Activated naive CD8-positive, alpha-beta T cell treated with anti-CD3 and anti-CD28 coated beads, Interleukin-2, amount 50 U/mL, for 24 hours (primary cell): ENCODE measurements around the gene PARS2.
A peak's percentile ranks its signal among the peaks of the same experiment; 100 is the strongest.

Experiments used
- ATAC-seq: fragments of 150-1000 bp; cut with Tn5 transposase; one replicate; pipeline ENCODE4 v1.10.0; 2021
- DNase-seq: peaks from one replicate; pipeline ENCODE4 v3.0.0; 2021
- H3K27ac Mint-ChIP-seq: one replicate; pipeline ENCODE4 v1.8.0; 2021; ENCODE audit warnings: mild to moderate bottlenecking, mixed read lengths
- H3K27me3 Mint-ChIP-seq: one replicate; pipeline ENCODE4 v1.8.0; 2021; ENCODE audit warnings: mixed read lengths
- H3K36me3 Mint-ChIP-seq: one replicate; pipeline ENCODE4 v1.8.0; 2021; ENCODE audit warnings: low read depth, mixed read lengths
- H3K4me1 Mint-ChIP-seq: one replicate; pipeline ENCODE4 v1.8.0; 2021; ENCODE audit warnings: mixed read lengths
- H3K4me3 Mint-ChIP-seq: one replicate; pipeline ENCODE4 v1.8.0; 2021; ENCODE audit warnings: mild to moderate bottlenecking, moderate library complexity, mixed read lengths
- H3K9me3 Mint-ChIP-seq: one replicate; pipeline ENCODE4 v1.8.0; 2021; ENCODE audit warnings: mixed read lengths

PARS2 gene

GRCh38 chr1:54743416-54744226 is 20.7 kb downstream of the PARS2 start:
- H3K36me3 Mint-ChIP-seq, result peaks cover 27% of the 10 kb centered on the region
- H3K4me1 Mint-ChIP-seq, result no peaks in the 10 kb centered on the region
- no peak overlapping the region for H3K27ac Mint-ChIP-seq
- no peak overlapping the region for H3K4me3 Mint-ChIP-seq
- ATAC-seq, result no peak
- H3K27me3 Mint-ChIP-seq, result no peaks in the 10 kb centered on the region
- no peak for DNase-seq
- no peaks in the 10 kb centered on the region for H3K9me3 Mint-ChIP-seq

DNA sequence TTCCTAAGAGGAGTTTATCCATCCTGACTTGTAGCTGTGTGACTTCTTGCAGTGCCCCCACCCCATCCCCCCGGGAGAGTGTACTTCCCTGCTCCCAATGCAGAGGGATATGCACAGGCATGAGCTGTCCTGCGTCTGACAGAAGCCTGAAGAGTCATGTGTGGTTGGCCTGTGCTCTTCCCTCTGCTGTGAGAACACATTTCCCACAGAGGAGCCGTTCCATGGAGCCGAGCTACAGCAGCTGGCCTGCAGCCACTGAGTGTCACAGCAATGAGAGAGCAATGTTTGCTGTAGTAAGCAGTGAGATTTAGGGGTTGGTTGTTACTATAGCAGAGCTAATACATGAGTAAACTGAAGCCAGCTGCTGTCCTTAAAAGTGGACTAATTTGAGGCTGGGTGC is 22.0 kb downstream of the PARS2 start:
- no peaks in the 10 kb centered on the region for H3K9me3 Mint-ChIP-seq
- peaks cover 36% of the 10 kb centered on the region for H3K36me3 Mint-ChIP-seq
- H3K4me1 Mint-ChIP-seq, result no peaks in the 10 kb centered on the region
- ATAC-seq (no peak), DNase-seq (no peak)
- H3K27me3 Mint-ChIP-seq, result no peaks in the 10 kb centered on the region
- H3K27ac Mint-ChIP-seq, result no peak overlapping the region
- H3K4me3 Mint-ChIP-seq, result no peak overlapping the region

DNA sequence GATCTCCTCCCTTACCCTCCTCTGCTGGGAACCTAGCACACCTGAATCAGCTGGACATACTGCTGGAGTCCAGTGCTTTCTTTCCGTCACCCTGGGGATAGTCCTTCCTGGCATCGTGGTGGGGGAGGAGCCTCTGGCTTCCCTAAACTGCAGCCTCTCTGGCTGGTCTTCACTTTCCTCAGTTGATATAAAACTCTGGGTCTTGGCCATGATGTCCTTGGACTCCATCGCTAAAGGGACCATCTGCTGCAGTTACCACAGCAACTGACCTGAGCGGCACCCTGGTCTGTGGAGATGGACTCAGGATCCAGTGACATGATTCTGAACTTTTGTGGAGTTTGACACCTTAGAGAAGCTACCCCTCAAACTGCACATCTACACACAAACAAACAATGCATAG is 22.8 kb downstream of the PARS2 start:
- ATAC-seq, result no peak
- H3K27ac Mint-ChIP-seq, result peak overlapping the region; percentile 56
- H3K27me3 Mint-ChIP-seq, result no peaks in the 10 kb centered on the region
- no peaks in the 10 kb centered on the region for H3K9me3 Mint-ChIP-seq
- peaks cover 43% of the 10 kb centered on the region for H3K36me3 Mint-ChIP-seq
- H3K4me3 Mint-ChIP-seq, result no peak overlapping the region
- no peak for DNase-seq
- H3K4me1 Mint-ChIP-seq, result no peaks in the 10 kb centered on the region

GRCh38 chr1:54738244-54738643 is 26.1 kb downstream of the PARS2 start:
- DNase-seq, result no peak
- Mint-ChIP-seq H3K27ac (no peak overlapping the region), H3K4me3 (no peak overlapping the region), H3K9me3 (no peaks in the 10 kb centered on the region), H3K36me3 (peaks cover 50% of the 10 kb centered on the region), H3K4me1 (no peaks in the 10 kb centered on the region), H3K27me3 (no peaks in the 10 kb centered on the region)
- no peak for ATAC-seq

DNA sequence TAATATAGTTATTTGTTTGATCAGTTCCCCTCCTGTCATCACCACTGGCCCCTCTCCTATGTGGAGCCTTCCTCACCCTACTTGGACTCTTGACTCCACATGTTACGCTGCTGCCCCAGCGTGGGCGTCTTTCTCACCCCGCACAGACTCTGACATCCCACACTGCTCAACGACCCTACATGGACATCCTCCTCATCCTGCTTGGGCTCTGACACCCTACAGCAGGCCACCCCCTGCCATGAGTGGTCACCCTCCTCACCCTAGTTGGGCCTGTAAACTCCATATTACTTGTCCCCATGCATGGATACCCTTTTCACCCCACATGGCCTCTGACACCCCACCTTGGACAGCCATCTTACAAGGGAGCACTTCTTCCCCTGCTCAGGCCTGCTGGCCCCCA is 27.6 kb downstream of the PARS2 start:
- no peaks in the 10 kb centered on the region for H3K4me1 Mint-ChIP-seq
- DNase-seq (no peak), ATAC-seq (no peak)
- H3K4me3 Mint-ChIP-seq, result no peak overlapping the region
- H3K36me3 Mint-ChIP-seq, result peaks cover 47% of the 10 kb centered on the region
- H3K9me3 Mint-ChIP-seq, result no peaks in the 10 kb centered on the region
- no peak overlapping the region for H3K27ac Mint-ChIP-seq
- H3K27me3 Mint-ChIP-seq, result no peaks in the 10 kb centered on the region

DNA sequence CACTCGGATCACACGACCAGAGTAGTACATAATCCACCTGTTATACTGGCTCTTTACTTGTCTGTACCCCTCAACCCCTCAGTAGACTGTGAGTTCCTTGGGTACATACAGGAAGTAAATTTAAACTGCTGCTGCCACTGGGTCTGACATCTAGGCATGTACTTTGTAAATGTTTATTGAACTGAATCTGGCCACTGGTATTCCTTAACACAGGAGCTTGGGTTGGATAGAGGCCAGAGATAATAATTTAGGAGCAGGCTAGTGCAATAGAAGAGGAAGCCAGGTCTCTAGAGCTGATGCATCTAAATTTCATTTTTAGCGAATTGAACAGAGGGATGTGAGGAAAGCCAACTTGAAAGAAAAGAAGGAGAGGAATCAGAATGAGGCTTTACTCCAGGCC is 36.3 kb downstream of the PARS2 start:
- no peak for DNase-seq
- H3K9me3 Mint-ChIP-seq, result no peaks in the 10 kb centered on the region
- no peak for ATAC-seq
- peaks cover 69% of the 10 kb centered on the region for H3K36me3 Mint-ChIP-seq
- no peak overlapping the region for H3K4me3 Mint-ChIP-seq
- no peaks in the 10 kb centered on the region for H3K27me3 Mint-ChIP-seq
- H3K4me1 Mint-ChIP-seq, result no peaks in the 10 kb centered on the region
- no peak overlapping the region for H3K27ac Mint-ChIP-seq

GRCh38 chr1:54724771-54725170 is 39.6 kb downstream of the PARS2 start:
- Mint-ChIP-seq H3K4me3 (no peak overlapping the region), H3K36me3 (peaks cover 81% of the 10 kb centered on the region), H3K27ac (no peak overlapping the region), H3K9me3 (no peaks in the 10 kb centered on the region), H3K4me1 (no peaks in the 10 kb centered on the region), H3K27me3 (no peaks in the 10 kb centered on the region)
- ATAC-seq (no peak), DNase-seq (no peak)

DNA sequence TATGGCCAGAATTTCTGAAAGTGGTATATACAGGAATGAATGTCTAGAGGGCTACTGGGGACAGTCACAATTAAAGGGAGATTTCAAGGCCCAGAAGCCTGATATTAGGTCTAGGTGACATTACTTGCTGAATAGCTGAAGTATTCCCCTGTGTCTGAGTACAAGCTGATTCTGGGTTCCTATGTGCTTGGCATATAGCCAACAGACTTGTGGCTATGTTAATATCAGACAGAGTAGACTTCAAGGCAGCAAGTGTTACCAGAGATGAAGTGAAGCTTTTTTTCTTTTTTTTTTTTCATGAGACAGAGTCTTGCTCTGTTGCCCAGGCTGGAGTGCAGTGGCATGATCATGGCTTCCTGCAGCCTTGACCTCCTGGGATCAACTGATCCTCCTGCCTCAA is 40.3 kb downstream of the PARS2 start:
- DNase-seq (no peak), ATAC-seq (no peak)
- no peaks in the 10 kb centered on the region for H3K27me3 Mint-ChIP-seq
- H3K4me3 Mint-ChIP-seq, result no peak overlapping the region
- peaks cover 4% of the 10 kb centered on the region for H3K4me1 Mint-ChIP-seq
- H3K9me3 Mint-ChIP-seq, result no peaks in the 10 kb centered on the region
- peaks cover 79% of the 10 kb centered on the region for H3K36me3 Mint-ChIP-seq
- no peak overlapping the region for H3K27ac Mint-ChIP-seq

DNA sequence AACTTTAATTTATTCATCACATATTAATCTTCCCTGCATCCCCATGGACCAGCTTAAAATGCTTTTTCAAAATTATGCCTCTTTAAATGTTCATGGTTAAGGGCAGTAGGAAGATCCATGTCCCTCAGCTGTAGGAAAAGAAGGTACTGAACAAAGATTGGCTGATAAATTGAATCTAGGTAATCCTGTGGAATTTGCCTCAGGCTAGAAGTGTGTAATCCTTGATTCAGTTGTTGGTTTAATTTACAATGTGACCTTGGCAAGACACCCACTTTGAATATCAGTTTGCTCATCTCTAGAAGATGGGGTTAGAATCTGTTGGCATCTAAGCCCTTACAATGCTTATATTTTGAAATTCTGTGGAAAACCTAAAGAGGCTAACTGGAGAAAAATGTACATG is 42.6 kb downstream of the PARS2 start:
- no peak for DNase-seq
- no peak overlapping the region for H3K4me3 Mint-ChIP-seq
- H3K36me3 Mint-ChIP-seq, result peaks cover 76% of the 10 kb centered on the region

DNA sequence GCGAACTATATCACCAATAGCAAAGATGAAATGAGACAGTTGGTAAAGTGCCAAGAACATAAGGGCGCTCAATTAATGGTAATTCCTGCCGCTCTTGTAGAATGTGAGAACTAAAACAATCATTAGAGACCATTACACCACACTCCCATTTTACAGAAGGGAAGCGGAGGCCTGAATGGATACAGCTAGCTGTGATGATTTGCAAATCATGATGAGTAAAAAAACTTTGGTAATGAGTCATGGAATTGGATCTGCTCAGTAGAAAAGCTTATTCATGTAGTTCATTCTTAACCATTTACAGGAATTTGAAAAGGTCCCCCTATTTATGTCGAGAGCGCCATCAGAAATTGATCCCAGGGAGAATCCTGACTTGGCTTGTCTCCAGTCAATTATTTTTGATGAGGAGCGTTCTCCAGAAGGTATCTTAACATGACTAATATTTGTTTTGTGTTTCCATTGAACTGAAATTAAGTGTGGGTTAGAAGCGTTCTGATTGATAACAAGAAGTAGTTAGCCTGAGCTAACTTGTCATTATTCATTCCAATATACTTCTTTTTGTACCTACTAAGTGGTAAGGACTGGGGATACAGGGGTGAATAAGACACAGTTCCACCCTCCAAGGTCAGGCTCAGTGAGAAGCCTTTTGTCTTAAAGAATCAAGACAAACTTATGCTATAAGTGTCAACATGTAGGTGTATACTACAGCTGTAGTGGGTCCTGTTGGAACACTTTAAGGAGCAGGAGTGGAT is 47.9 kb downstream of the PARS2 start:
- peak overlapping the region; percentile 89 for H3K27ac Mint-ChIP-seq
- no peaks in the 10 kb centered on the region for H3K27me3 Mint-ChIP-seq
- H3K4me3 Mint-ChIP-seq, result peak overlapping the region; percentile 90
- peaks cover 29% of the 10 kb centered on the region for H3K4me1 Mint-ChIP-seq
- DNase-seq (no peak), ATAC-seq (peak; percentile 48)
- peaks cover 29% of the 10 kb centered on the region for H3K36me3 Mint-ChIP-seq
- H3K9me3 Mint-ChIP-seq, result no peaks in the 10 kb centered on the region

More for the DNA sequence above, 42.6 kb downstream of the PARS2 start:
- no peak for ATAC-seq
- Mint-ChIP-seq H3K9me3 (no peaks in the 10 kb centered on the region), H3K27ac (no peak overlapping the region), H3K4me1 (peaks cover 18% of the 10 kb centered on the region), H3K27me3 (no peaks in the 10 kb centered on the region)

DNA sequence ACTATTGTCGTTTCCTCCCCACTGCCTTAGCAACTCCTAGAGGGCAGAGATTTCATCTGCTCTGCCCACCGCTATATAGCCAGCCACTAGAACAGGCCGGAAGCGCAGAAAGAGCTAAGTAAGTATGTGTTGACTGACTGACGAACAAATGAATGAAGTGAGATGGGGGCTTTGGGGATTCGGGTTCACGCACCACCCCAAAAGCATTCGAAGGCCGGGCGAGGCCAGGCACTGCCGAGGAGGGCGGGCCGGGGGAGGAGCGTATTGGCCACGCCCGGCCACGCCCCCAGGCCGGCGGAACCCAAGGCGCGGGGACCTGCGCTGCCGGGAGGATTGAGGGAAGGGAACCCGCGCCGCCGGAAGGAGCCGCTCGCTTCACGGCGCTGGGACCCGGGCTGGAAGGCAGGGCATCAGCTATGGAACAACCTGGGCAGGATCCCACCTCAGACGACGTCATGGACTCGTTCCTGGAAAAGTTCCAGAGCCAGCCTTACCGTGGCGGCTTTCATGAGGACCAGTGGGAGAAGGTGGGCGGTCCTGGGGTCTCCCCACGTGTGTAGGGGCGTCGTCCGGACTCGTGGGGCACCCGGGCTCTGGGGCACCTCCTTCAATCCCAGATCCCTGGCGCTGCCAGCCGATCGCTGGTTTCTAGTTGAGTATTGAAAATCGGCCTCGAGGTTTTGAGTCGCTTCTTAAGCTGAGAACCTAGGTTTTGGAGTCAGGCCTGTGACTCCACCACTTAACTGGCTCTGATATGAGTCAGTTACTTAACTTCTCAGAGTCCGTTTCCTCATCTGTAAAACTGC is 48.6 kb downstream of the PARS2 start, which contains the start of gene TTC4:
TSS of gene TTC4 (plus strand) at position 369 of the 806 bp plus-strand sequence. CDS start at position 417, 48 bp downstream.
- peak within 1 kb of the TSS; percentile 90 for H3K4me3 Mint-ChIP-seq
- H3K9me3 Mint-ChIP-seq, result no peaks in the 10 kb centered on the region
- no peaks in the 10 kb centered on the region for H3K27me3 Mint-ChIP-seq
- peaks cover 24% of the 10 kb centered on the region for H3K36me3 Mint-ChIP-seq
- peak within 1 kb of the TSS; percentile 89 for H3K27ac Mint-ChIP-seq
- DNase-seq (peak; percentile 84), ATAC-seq (peak; percentile 94)
- peaks cover 29% of the 10 kb centered on the region for H3K4me1 Mint-ChIP-seq

DNA sequence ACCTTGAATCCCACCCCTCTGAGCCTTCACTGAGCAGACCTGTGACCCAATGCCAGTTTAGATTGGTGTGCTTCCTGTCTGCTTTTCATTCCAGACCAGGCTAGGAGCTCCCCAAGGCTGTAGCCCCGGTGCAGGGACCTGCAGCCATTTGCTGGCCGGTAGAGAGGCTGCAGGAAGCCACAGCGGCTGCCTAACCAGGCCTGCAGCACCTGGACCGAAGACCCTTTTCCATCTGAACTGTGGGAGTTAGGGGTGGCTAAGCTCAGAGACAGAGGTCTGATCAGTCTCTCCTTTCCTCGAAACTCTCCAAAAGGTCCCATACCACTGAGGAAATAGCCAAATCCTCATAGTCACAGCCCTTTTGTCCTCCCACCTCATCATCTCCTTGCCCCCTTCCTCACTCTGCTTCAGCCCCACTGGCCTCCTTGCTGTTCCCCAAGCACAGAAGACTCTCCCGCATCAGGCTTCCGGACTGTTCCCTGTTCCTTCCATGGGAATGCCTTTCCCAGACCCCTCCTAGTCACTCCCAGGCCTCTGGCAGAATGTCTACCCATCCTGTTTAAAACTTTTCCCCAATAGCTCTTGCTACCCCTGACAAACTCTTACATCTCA is 49.3 kb downstream of the PARS2 start:
- H3K36me3 Mint-ChIP-seq, result peaks cover 20% of the 10 kb centered on the region
- H3K9me3 Mint-ChIP-seq, result no peaks in the 10 kb centered on the region
- ATAC-seq, result no peak
- peak overlapping the region; percentile 90 for H3K4me3 Mint-ChIP-seq
- H3K27ac Mint-ChIP-seq, result peak overlapping the region; percentile 89
- H3K27me3 Mint-ChIP-seq, result no peaks in the 10 kb centered on the region
- DNase-seq, result no peak
- H3K4me1 Mint-ChIP-seq, result peaks cover 29% of the 10 kb centered on the region

DNA sequence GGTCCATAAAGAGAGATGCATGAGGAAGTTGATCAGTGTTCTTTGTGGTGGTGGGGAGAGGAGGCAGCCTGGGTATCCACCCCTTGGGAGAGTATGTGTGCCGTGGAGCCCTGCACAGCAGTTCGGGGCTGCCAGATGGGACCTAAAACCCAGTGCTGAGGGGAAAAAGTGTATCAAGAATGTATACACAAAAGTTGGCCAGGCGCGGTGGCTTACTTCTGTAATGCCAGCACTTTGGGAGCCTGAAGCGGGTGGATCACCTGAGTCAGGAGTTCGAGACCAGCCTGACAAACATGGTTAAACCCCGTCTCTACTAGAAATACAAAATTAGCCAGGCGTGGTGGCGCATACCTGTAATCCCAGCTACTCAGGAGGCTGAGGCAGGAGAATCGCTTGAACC is 52.8 kb downstream of the PARS2 start:
- no peak for DNase-seq
- no peak for ATAC-seq
- H3K27me3 Mint-ChIP-seq, result peaks cover 3% of the 10 kb centered on the region
- peaks cover 2% of the 10 kb centered on the region for H3K36me3 Mint-ChIP-seq
- H3K27ac Mint-ChIP-seq, result no peak overlapping the region
- no peak overlapping the region for H3K4me3 Mint-ChIP-seq
- H3K9me3 Mint-ChIP-seq, result no peaks in the 10 kb centered on the region
- peaks cover 9% of the 10 kb centered on the region for H3K4me1 Mint-ChIP-seq

GRCh38 chr1:54710841-54711240 is 53.5 kb downstream of the PARS2 start:
- Mint-ChIP-seq H3K27ac (no peak overlapping the region), H3K27me3 (peaks cover 3% of the 10 kb centered on the region), H3K4me1 (peaks cover 5% of the 10 kb centered on the region), H3K4me3 (no peak overlapping the region), H3K36me3 (no peaks in the 10 kb centered on the region), H3K9me3 (no peaks in the 10 kb centered on the region)
- ATAC-seq, result no peak
- DNase-seq, result no peak
